HepG2 (cell line): ENCODE measurements around the gene CLEC10A. TPM values are rescaled to one million over a fixed set of nuclear protein-coding genes. Genes with fewer than 3 reads are reported as not detected.
A peak's percentile ranks its signal among the peaks of the same experiment; 100 is the strongest.

Experiments used
- BRD4 ChIP-seq: sonication (generic); formaldehyde crosslinking; IDR thresholded peaks from 2 replicates; pipeline ENCODE4 v1.4.0; 2020; ENCODE audit warnings: missing genetic modification reagents
- CBX5 ChIP-seq: sonication (generic); formaldehyde crosslinking; IDR thresholded peaks from 2 replicates; pipeline ENCODE4 v1.4.0; 2020; ENCODE audit warnings: missing genetic modification reagents, borderline replicate concordance
- ETV5 ChIP-seq: IDR thresholded peaks from 2 replicates; pipeline ENCODE4 v1.6.1; 2018; ENCODE audit warnings: missing biosample characterization, missing genetic modification reagents, inconsistent platforms, borderline replicate concordance
- FOXO1 ChIP-seq: sonication (generic); formaldehyde crosslinking; IDR thresholded peaks from 2 replicates; pipeline ENCODE4 v1.4.0; 2020; ENCODE audit warnings: missing genetic modification reagents
- GPN1 ChIP-seq: sonication (generic); formaldehyde crosslinking; IDR thresholded peaks from 2 replicates; pipeline ENCODE4 v1.5.1; 2020; ENCODE audit warnings: missing genetic modification reagents, borderline replicate concordance
- HDAC1 ChIP-seq: sonication (generic); formaldehyde crosslinking; IDR thresholded peaks from 2 replicates; pipeline ENCODE4 v1.5.1; 2020; ENCODE audit warnings: mild to moderate bottlenecking, missing genetic modification reagents
- HHEX ChIP-seq: IDR thresholded peaks from 2 replicates; pipeline ENCODE4 v1.6.1; 2016; ENCODE audit warnings: control low read depth
- KLF16 ChIP-seq, 2 experiments: sonication (generic) in 1 of 2; formaldehyde crosslinking in 1 of 2; IDR thresholded peaks; 2 replicates each; pipeline versions ENCODE4 v1.6.1 to v1.8.0; 2016 to 2023; ENCODE audit warnings: missing genetic modification reagents in 2 of 2, missing compliant biosample characterization in 1 of 2
- NFIC ChIP-seq: IDR thresholded peaks from 2 replicates; pipeline ENCODE4 v1.6.1; 2012; ENCODE audit warnings: mild to moderate bottlenecking, low read length, inconsistent platforms
- PAXIP1 ChIP-seq: sonication (generic); formaldehyde crosslinking; conservative IDR thresholded peaks from 2 replicates; pipeline ENCODE4 v1.4.0; 2020; ENCODE audit warnings: mild to moderate bottlenecking, missing genetic modification reagents, moderate library complexity
- PCBP1 ChIP-seq: fragments of 200-400 bp; formaldehyde crosslinking; IDR thresholded peaks from 2 replicates; pipeline ENCODE4 v1.6.1; 2017; ENCODE audit warnings: mild to moderate bottlenecking, low read depth, low read length, borderline replicate concordance
- POLR2A ChIP-seq, 2 experiments: IDR thresholded peaks; 2 replicates each; pipeline ENCODE4 v1.6.1; 2011; ENCODE audit warnings: low read depth in 2 of 2, low read length in 2 of 2, mild to moderate bottlenecking in 1 of 2, moderate library complexity in 1 of 2; ENCODE audit not compliant: insufficient read depth in 1 of 2
- PRDM10 ChIP-seq: sonication (generic); formaldehyde crosslinking; IDR thresholded peaks from 2 replicates; pipeline ENCODE4 v1.4.0; 2020; ENCODE audit warnings: low read depth, missing genetic modification reagents
- REPIN1 ChIP-seq: sonication (generic); formaldehyde crosslinking; IDR thresholded peaks from 2 replicates; pipeline ENCODE4 v1.8.0; 2022; ENCODE audit warnings: missing genetic modification reagents, low read depth, mild to moderate bottlenecking, borderline replicate concordance
- RFXAP ChIP-seq: sonication (generic); formaldehyde crosslinking; IDR thresholded peaks from 2 replicates; pipeline ENCODE4 v1.4.0; 2020; ENCODE audit warnings: missing genetic modification reagents, borderline replicate concordance
- SATB2 ChIP-seq: sonication (generic); formaldehyde crosslinking; IDR thresholded peaks from 2 replicates; pipeline ENCODE4 v1.5.0; 2020; ENCODE audit warnings: missing genetic modification reagents
- SSRP1 ChIP-seq: IDR thresholded peaks from 2 replicates; pipeline ENCODE4 v1.6.1; 2016; ENCODE audit warnings: control low read depth
- TEAD2 ChIP-seq: sonication (generic); formaldehyde crosslinking; IDR thresholded peaks from 2 replicates; pipeline ENCODE4 v1.9.0; 2021; ENCODE audit warnings: missing genetic modification reagents
- ZBTB42 ChIP-seq: sonication (generic); formaldehyde crosslinking; IDR thresholded peaks from 2 replicates; pipeline ENCODE4 v1.5.0; 2020; ENCODE audit warnings: mild to moderate bottlenecking, missing genetic modification reagents
- ZFY ChIP-seq: sonication (generic); formaldehyde crosslinking; IDR thresholded peaks from 2 replicates; pipeline ENCODE4 v1.4.0; 2020; ENCODE audit warnings: missing genetic modification reagents
- ZNF225 ChIP-seq: sonication (generic); formaldehyde crosslinking; IDR thresholded peaks from 2 replicates; pipeline ENCODE4 v1.4.0; 2020; ENCODE audit warnings: mild to moderate bottlenecking, missing genetic modification reagents
- ZNF354B ChIP-seq: sonication (generic); formaldehyde crosslinking; IDR thresholded peaks from 2 replicates; pipeline ENCODE4 v1.8.0; 2022; ENCODE audit warnings: mild to moderate bottlenecking, missing genetic modification reagents
- ZNF891 ChIP-seq: sonication (generic); formaldehyde crosslinking; IDR thresholded peaks from 2 replicates; pipeline ENCODE4 v1.5.0; 2020; ENCODE audit warnings: mild to moderate bottlenecking, missing genetic modification reagents
- polyA plus RNA-seq, 8 experiments: library from polyadenylated mRNA; depleted of rRNA in 3 of 8; stranded (reverse) in 7 of 8; unstranded in 1 of 8; fragments of >200 nt; fragmentation: Illumina TruSeq in 4 of 8; extraction: Trizol in 4 of 8; gene quantifications; 2 replicates each; pipeline versions ENCODE4 v1.2.1 to v1.2.3, GENCODE V29; 2011 to 2016; ENCODE audit warnings: low read depth in 4 of 8, missing spikeins in 1 of 8, mixed read lengths in 1 of 8; ENCODE audit not compliant: insufficient read depth in 1 of 8
- total RNA-seq, 5 experiments: library from RNA; depleted of rRNA; stranded (reverse); fragments of >200 nt; fragmentation: Illumina TruSeq; extraction: Trizol; gene quantifications; 2 replicates each; pipeline ENCODE4 v1.2.3, GENCODE V29; 2016; ENCODE audit warnings: low read depth in 1 of 5

CLEC10A gene
- total and polyA plus RNA-seq, 2 of the 13 experiments (the other 11 are each of a cell fraction or from before 2014, with no cell fraction given) = 0.33 TPM; not detected in 1

GRCh38 chr17:7114875-7115614 lies 35.0 kb upstream of the CLEC10A start (continued):
- TF ChIP-seq REPIN1 (peak; percentile 9; the same call in 1 of the 2 replicates), ZFY (CRISPR knock-in tag) (peak; percentile 47; the same call in 1 of the 2 replicates), ZBTB42 (CRISPR knock-in tag) (0 out of 2 replicates have a peak, but pooled peaks have one; percentile 47), SSRP1 (CRISPR knock-in tag) (peak; percentile 71; the same call in 1 of the 2 replicates), HHEX (no peak), ZNF225 (CRISPR knock-in tag) (no peak), ZNF891 (CRISPR knock-in tag) (peak; percentile 34; the same call in 1 of the 2 replicates), PRDM10 (CRISPR knock-in tag) (peak; percentile 89), CBX5 (no peak; the same call in 1 of the 2 replicates), FOXO1 (0 out of 2 replicates have a peak, but pooled peaks have one; percentile 45), HDAC1 (CRISPR knock-in tag) (peak; percentile 45), ZNF354B (CRISPR knock-in tag) (0 out of 2 replicates have a peak, but pooled peaks have one; percentile 38), ETV5 (CRISPR knock-in tag) (peak; percentile 90), KLF16 (CRISPR knock-in tag; IDR thresholded peaks at IDR 0.05) (peak in 1 of 2 experiments; percentile 14; a peak in 1 of 4 replicates), NFIC (peak; percentile 47; the same call in 1 of the 2 replicates), SATB2 (CRISPR knock-in tag) (peak; percentile 54; the same call in 1 of the 2 replicates), TEAD2 (CRISPR knock-in tag) (no peak; the same call in 1 of the 2 replicates), RFXAP (CRISPR knock-in tag) (peak; percentile 10; the same call in 1 of the 2 replicates), GPN1 (CRISPR knock-in tag) (no peak), PCBP1 (peak; percentile 74; the same call in 1 of the 2 replicates), PAXIP1 (CRISPR knock-in tag) (peak; percentile 86), POLR2A (IDR thresholded peaks at IDR 0.05; ENCODE audit: insufficient read depth in 1 of 2, low read depth in 2 of 2, low read length in 2 of 2) (peak; percentile 40 to 52; a peak in 3 of 4 replicates), BRD4 (peak; percentile 37; the same call in 1 of the 2 replicates)
